ENCODE measurements around the gene RAB22A.
A peak's percentile ranks its signal among the peaks of the same experiment; 100 is the strongest.

Gene RAB22A

DNA sequence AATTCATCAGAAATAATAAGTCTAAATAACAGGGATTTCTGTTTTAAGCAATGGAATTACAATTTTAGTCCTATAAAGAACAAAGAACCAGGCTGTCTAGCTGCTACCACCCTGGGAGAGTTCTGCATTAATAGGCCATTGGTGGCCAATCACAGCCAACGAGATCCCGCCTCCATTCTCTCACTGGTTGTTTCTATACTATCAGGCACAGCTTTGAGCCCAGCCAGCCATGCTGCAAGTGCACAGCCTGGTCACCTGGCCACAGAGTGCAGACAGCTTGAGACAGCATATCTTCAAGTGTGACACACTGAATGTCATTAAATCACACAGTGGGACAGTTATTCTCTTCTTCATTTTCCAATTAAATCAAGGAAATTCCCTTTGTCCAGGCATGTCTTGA is 16.1 kb upstream of the RAB22A start:
- no peak overlapping the region for H3K27ac Mint-ChIP-seq
- H3K4me1 Mint-ChIP-seq (ENCODE audit: low read depth): peaks cover 9% of the 10 kb centered on the region
- no peaks in the 10 kb centered on the region for H3K27me3 Mint-ChIP-seq
- no peak overlapping the region for H3K4me3 Mint-ChIP-seq
- no peaks in the 10 kb centered on the region for H3K9me3 Mint-ChIP-seq
- H3K36me3 Mint-ChIP-seq (ENCODE audit: low read depth): peaks cover 17% of the 10 kb centered on the region

DNA sequence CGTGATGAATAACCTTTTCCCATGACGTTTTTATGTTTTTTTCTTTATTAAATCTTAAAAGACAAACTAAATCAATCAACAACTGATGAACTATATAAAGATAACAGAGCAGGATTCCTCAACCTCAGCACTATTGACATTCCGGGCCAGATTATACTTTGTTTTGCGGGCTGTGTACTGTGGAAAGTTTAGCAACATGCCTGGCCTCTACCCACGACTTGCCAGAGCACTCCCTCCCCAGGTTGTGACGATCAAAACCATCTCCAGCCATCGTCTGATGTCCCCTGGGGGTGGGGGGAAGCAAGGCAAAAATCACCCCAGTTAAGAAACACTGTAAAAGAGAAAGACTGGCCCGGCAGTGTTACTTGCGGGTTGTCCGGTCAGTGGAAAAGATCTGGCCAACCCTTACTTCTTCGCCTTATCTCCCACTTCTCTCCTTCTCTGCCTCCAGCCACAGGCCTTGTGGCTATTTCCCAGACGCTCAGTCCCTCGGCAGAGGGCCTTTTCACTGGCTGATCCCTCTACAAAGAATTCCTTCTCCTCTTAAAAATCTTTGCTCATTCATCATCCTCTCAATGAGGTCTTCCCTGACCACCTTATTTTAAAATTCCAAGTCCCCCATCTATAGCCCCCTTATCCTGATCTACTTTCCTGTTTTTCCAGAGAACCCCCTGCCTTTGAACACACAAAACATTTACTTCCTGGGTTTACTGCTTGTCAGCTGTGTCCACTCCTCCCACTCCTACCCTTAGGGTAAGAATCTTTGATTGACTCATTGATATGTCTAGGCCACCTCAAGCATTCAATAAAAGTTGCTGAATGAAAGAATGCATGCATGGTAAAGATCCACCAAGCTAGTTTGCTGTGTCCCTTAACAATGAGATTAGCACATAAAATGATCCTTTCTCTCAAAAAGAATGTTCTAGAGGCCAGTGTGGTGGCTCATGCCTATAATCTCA is 14.7 kb upstream of the RAB22A start:
- H3K4me3 Mint-ChIP-seq: no peak overlapping the region
- no peaks in the 10 kb centered on the region for H3K27me3 Mint-ChIP-seq
- peaks cover 9% of the 10 kb centered on the region for H3K4me1 Mint-ChIP-seq (ENCODE audit: low read depth)
- no peaks in the 10 kb centered on the region for H3K9me3 Mint-ChIP-seq
- H3K36me3 Mint-ChIP-seq (ENCODE audit: low read depth): peaks cover 23% of the 10 kb centered on the region
- H3K27ac Mint-ChIP-seq: no peak overlapping the region

DNA sequence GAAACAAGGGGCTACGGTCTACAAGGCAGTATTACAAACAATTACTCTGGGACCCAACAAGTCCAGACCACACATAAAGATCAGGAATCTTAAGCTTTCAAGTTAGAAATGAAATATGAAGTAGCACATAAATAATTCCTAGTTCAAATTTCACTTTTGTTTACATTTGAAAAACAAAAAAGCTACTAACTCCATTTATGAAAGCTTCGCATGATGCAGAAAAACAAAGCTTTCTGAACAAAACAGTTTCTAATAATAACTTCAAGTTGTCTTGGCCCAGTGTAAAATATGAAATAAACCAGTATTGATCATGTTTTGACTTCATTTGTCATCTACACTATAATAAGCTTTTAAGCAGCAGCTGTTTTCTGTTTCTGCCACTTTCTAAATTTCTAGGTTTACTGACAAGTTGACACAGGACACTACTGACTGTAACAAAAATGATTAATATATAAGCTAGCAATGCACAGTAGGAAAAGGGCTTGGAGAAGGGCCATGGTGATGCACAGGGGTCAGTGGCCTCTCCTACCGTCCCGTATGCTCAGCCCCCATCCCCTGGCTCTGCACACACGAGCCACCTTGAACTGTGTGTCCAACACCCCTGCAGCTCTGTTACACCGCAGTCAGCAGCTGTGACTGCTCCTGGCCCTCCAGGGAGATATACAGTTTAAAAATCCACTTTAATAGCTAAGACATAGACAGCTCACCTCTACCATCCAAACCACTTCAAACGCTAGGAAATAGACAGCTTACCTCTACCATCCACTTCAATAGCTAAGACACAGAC is 13.3 kb upstream of the RAB22A start:
- no peaks in the 10 kb centered on the region for H3K27me3 Mint-ChIP-seq
- no peak overlapping the region for H3K4me3 Mint-ChIP-seq
- peaks cover 21% of the 10 kb centered on the region for H3K36me3 Mint-ChIP-seq (ENCODE audit: low read depth)
- H3K9me3 Mint-ChIP-seq: no peaks in the 10 kb centered on the region
- H3K27ac Mint-ChIP-seq: no peak overlapping the region
- H3K4me1 Mint-ChIP-seq (ENCODE audit: low read depth): peaks cover 9% of the 10 kb centered on the region

DNA sequence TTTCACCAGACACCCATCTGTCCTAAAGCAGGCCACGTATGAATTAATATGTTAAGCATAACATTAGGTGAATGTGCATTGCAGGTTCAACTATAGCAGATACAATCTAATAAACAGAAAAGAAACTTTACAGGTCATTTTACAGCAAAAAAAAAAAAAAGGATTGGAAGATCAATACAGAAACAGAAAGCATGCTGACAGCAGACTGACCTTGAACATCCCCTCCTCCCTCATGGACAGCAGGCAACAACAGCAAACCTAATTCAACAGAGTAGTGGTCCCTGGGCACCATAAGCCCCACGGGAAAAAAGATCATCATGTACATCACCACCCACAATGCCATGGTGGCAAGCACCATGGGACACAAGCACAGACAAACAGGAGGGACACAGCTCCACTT is 12.1 kb upstream of the RAB22A start:
- peaks cover 18% of the 10 kb centered on the region for H3K36me3 Mint-ChIP-seq (ENCODE audit: low read depth)
- no peaks in the 10 kb centered on the region for H3K27me3 Mint-ChIP-seq
- no peak overlapping the region for H3K4me3 Mint-ChIP-seq
- H3K9me3 Mint-ChIP-seq: no peaks in the 10 kb centered on the region
- no peak overlapping the region for H3K27ac Mint-ChIP-seq
- H3K4me1 Mint-ChIP-seq (ENCODE audit: low read depth): peaks cover 9% of the 10 kb centered on the region

DNA sequence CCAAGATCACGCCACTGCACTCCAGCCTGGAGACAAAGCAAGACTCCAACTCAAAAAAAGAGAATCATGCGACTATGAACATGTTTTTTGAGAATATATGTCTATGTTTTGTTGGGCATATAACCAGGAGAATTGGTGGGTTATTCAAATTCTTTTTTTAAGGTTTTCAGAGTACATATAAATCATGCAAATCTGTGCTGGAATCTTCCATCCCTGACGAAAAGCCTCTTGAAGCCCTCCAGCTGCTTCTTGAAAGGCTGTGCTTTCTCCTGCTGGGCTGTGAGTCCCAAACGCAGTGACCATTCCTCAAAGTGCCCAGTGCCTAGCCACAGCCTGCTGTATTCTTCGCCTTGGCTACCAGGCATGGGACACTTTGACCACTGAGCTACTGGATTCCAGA is 9.2 kb upstream of the RAB22A start:
- H3K27ac Mint-ChIP-seq: no peak overlapping the region
- no peaks in the 10 kb centered on the region for H3K27me3 Mint-ChIP-seq
- H3K36me3 Mint-ChIP-seq (ENCODE audit: low read depth): peaks cover 23% of the 10 kb centered on the region
- H3K4me3 Mint-ChIP-seq: no peak overlapping the region
- H3K9me3 Mint-ChIP-seq: no peaks in the 10 kb centered on the region
- peaks cover 32% of the 10 kb centered on the region for H3K4me1 Mint-ChIP-seq (ENCODE audit: low read depth)

DNA sequence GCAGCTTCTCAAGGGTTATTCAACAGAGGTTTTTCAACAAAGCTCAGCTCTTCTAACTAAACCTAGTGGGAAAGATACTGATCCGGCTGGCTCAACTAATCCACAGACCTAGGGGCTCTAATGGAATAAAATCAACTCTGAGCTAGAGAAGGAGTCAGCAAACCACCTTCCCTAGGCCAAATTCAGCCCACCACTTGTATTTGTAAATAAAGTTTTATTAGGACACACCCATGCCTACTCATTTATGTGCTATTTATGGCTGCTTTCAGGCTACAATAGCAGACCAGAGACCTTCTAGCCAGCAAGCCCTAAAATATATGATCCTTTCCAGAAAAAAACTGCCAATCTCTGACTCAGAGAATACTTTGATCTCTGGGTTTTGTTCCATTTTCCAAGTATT is 6.0 kb upstream of the RAB22A start:
- Mint-ChIP-seq H3K36me3 (ENCODE audit: low read depth) (peaks cover 24% of the 10 kb centered on the region), H3K4me3 (no peak overlapping the region), H3K27me3 (no peaks in the 10 kb centered on the region), H3K27ac (no peak overlapping the region), H3K9me3 (no peaks in the 10 kb centered on the region), H3K4me1 (ENCODE audit: low read depth) (peaks cover 56% of the 10 kb centered on the region)

DNA sequence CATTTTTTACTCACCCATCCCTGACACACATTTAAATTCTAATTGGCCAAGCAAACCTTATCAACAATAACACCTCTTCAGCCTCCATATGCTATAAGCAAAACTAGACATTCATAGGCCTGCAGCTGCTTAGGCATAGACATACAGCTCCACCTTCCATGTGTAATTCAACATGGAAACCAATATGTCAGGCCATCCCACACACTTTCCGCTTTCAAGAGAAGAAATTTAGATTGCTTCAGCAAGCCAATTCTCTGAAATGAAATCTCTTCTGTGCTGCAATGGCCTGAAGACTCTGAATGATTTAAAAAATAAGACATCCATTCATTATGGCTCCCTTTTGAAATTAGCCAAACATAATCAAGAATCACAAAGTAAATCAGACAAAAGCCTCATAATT is 4.5 kb upstream of the RAB22A start:
- peak overlapping the region; percentile 8 for H3K4me3 Mint-ChIP-seq
- H3K4me1 Mint-ChIP-seq (ENCODE audit: low read depth): peaks cover 56% of the 10 kb centered on the region
- H3K27ac Mint-ChIP-seq: peak overlapping the region; percentile 68
- no peaks in the 10 kb centered on the region for H3K9me3 Mint-ChIP-seq
- peaks cover 18% of the 10 kb centered on the region for H3K36me3 Mint-ChIP-seq (ENCODE audit: low read depth)
- H3K27me3 Mint-ChIP-seq: no peaks in the 10 kb centered on the region

DNA sequence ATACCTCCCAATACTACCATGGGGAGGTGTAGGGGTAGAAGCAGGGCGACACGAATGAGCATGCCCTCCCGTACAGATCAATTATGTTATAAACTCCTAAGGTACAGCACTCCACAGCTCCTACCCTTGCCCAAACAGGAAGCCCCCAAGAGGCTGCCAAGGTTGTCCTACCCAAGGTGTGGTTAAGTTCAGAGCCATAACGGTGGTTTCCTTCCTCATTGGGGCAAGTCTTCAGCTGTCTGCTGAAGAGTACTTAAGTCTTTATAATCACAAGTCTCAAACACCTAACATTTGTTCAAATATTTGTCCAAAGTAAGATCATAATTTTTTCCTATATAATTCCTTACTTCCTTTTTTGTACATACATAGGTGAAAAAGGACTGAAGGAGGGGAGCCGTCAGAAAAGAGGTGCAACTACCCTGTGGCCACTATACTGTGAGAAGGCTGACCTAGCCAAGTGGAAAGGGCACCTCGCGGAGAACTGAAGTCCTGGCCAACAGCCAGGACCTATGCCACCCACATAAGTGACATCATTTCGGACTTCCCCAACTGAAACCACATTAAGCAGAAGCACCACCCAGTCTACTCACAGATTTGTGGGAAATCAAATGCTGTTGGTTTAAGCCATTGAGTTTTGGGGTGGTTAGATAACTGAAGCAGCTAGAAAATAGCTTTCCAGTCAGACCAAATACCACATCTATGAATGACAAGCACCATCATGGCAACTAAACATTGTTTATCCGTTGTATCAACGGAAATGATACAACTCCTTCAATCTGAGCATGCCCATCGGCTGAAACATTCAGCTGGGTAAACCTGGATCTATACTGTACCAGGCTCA is 2.9 kb upstream of the RAB22A start:
- no peaks in the 10 kb centered on the region for H3K9me3 Mint-ChIP-seq
- peaks cover 23% of the 10 kb centered on the region for H3K36me3 Mint-ChIP-seq (ENCODE audit: low read depth)
- peak overlapping the region; percentile 90 for H3K27ac Mint-ChIP-seq
- H3K4me1 Mint-ChIP-seq (ENCODE audit: low read depth): peaks cover 69% of the 10 kb centered on the region
- peak overlapping the region; percentile 49 for H3K4me3 Mint-ChIP-seq
- H3K27me3 Mint-ChIP-seq: no peaks in the 10 kb centered on the region

DNA sequence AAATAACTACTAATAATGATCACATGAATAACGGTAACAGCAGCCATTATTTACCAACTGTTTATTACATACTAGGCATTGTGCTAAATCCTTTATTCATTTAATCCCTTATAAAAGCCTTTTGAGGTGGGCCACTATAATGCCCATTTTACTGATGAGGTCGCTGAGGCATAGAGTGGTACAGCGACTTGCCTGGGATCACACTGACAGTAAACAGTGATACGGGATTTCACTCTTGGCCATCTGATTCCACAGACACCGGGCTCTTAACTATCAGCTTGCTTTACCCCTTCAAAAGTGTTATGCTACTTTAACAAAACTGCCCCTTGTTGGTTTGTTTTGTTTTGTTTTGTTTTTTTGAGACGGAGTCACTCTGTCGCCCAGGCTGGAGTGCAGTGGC is 2.2 kb upstream of the RAB22A start:
- no peaks in the 10 kb centered on the region for H3K9me3 Mint-ChIP-seq
- peak overlapping the region; percentile 90 for H3K27ac Mint-ChIP-seq
- H3K4me3 Mint-ChIP-seq: peak overlapping the region; percentile 49
- no peaks in the 10 kb centered on the region for H3K27me3 Mint-ChIP-seq
- peaks cover 75% of the 10 kb centered on the region for H3K4me1 Mint-ChIP-seq (ENCODE audit: low read depth)
- peaks cover 25% of the 10 kb centered on the region for H3K36me3 Mint-ChIP-seq (ENCODE audit: low read depth)

DNA sequence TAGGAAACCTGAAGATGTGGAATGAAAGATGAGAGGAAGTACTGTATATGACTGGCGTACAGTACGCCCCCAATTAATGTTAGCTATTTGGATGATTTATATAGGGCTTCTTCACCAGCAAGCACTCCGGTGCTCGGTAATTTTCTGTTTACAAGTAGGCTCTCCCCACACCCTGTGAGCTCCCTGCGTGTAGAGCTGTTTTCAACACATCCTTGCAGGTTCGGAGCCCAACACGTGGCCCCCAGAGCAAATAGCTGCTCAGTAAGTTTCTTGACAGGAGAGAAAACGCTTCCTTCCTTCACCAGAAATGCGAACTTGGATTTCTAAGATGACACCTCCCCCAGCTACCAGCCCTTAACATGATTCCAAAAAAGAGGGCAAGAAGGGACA is 1.2 kb upstream of the RAB22A start:
- no peaks in the 10 kb centered on the region for H3K9me3 Mint-ChIP-seq
- H3K36me3 Mint-ChIP-seq (ENCODE audit: low read depth): peaks cover 33% of the 10 kb centered on the region
- H3K4me1 Mint-ChIP-seq (ENCODE audit: low read depth): peaks cover 81% of the 10 kb centered on the region
- H3K4me3 Mint-ChIP-seq: peak overlapping the region; percentile 85
- H3K27ac Mint-ChIP-seq: peak overlapping the region; percentile 74
- no peaks in the 10 kb centered on the region for H3K27me3 Mint-ChIP-seq

DNA sequence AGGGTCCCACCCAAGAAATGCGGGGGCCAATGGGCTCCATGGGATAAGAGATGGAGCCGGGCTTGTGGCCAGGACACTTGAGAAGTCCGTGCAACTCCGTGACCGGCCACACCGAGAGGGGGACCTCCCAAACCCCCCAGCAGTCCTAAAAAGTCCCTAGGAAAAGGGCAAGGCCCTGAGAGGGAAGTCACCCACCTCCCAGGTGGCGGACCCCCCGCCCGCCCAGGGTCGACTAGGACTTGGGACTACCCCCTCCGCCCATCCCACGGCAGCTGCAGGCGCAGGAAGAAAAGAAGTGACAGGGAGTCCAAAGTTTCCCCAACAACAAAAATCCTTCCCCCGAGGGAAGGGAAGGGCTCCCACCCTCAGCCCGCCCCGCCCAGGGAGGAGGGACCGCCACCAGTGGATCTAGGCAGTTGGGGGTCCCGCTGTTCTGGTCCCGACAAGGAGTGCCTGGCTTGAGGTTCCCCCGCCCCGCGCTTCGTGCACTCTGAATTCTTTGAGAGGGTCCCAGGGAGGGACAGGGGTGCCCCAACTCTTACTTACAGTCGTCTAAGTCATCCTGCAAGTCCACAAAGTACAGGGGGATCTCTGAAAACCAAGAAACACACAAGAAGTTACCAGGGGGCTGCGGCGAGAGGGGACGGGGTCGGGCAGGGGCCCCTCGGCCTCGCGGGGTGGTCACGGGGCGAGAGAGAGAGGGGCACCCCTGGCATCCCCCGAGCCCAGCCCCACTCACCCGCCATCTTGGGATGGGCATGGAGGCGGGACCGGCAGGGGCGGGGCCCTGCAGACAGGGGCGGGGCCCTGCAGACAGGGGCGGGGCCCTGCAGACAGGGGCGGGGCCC is 611 bp upstream of the RAB22A start:
- H3K4me1 Mint-ChIP-seq (ENCODE audit: low read depth): peaks cover 81% of the 10 kb centered on the region
- H3K36me3 Mint-ChIP-seq (ENCODE audit: low read depth): peaks cover 39% of the 10 kb centered on the region
- peak overlapping the region; percentile 74 for H3K27ac Mint-ChIP-seq
- H3K4me3 Mint-ChIP-seq: peak overlapping the region; percentile 85
- no peaks in the 10 kb centered on the region for H3K27me3 Mint-ChIP-seq
- H3K9me3 Mint-ChIP-seq: no peaks in the 10 kb centered on the region

DNA sequence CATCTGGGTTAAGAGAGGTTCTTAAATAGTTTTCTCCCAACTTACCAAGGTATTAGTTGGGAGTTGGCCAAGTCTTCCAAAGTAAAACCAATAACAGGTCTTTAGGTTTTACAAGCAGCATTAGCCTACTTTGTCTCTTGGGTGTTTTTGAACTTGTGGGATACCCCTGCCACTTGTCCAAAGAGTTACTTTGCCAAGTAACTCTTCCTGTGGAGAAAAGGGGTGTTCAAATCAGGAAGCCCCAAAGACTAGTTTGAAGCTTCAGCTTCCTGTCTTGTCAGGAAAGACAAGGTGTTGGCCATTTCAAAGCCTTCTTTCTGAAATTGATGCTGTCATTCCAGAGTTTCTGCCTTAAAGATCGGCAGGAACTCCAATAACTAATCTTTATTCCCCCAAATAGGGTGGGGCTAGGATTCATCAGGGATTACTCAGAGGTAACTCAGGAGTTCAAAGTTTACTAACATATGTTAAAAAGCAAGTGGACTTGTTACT is 822 bp downstream of the RAB22A start:
- Mint-ChIP-seq H3K36me3 (ENCODE audit: low read depth) (peaks cover 42% of the 10 kb centered on the region), H3K4me1 (ENCODE audit: low read depth) (peaks cover 75% of the 10 kb centered on the region), H3K27me3 (no peaks in the 10 kb centered on the region), H3K4me3 (peak overlapping the region; percentile 88), H3K9me3 (no peaks in the 10 kb centered on the region), H3K27ac (peak overlapping the region; percentile 88)

DNA sequence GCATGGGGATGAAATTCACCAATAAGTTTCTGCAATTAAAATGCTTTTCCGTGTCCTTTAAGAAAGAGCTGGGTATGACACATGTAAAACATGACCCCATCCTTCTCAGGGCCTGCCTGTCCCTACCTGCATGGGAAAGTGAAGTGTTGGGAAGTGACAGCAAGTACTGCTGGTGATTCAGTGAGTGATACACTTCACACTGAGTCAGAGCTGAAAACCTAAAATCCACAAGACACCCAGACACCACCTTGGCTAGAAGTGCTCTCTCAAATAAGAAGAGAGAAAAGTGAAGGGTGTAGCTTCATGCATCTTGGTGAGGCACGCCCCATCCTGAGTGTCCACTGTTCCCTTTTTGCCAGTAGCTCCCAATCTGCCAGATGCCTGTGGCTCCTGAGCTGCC is 3.3 kb downstream of the RAB22A start:
- H3K36me3 Mint-ChIP-seq (ENCODE audit: low read depth): peaks cover 52% of the 10 kb centered on the region
- peak overlapping the region; percentile 88 for H3K27ac Mint-ChIP-seq
- H3K4me1 Mint-ChIP-seq (ENCODE audit: low read depth): peaks cover 62% of the 10 kb centered on the region
- peak overlapping the region; percentile 32 for H3K4me3 Mint-ChIP-seq
- H3K9me3 Mint-ChIP-seq: no peaks in the 10 kb centered on the region
- no peaks in the 10 kb centered on the region for H3K27me3 Mint-ChIP-seq

DNA sequence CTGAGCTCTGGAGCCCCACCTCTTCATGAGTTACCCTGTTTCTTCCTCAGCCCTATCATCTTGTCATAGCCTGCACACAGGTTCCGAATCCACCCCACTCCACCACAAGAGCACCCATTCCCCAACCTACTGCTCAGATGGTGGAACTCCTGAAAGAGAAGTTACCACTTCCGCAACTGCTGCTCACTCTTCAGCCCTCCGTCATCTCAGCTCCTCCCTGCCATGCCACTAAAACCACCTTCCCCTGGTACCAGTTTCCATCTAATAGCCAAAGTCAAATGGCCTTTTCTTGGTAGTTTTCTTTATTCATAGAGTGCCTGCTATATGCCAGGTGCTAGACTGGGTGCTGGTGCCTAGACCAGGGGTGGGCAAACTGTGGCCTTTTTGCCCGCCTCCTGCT is 3.9 kb downstream of the RAB22A start:
- no peaks in the 10 kb centered on the region for H3K9me3 Mint-ChIP-seq
- peak overlapping the region; percentile 32 for H3K4me3 Mint-ChIP-seq
- peak overlapping the region; percentile 88 for H3K27ac Mint-ChIP-seq
- H3K27me3 Mint-ChIP-seq: no peaks in the 10 kb centered on the region
- peaks cover 57% of the 10 kb centered on the region for H3K4me1 Mint-ChIP-seq (ENCODE audit: low read depth)
- H3K36me3 Mint-ChIP-seq (ENCODE audit: low read depth): peaks cover 55% of the 10 kb centered on the region
